CD14-positive monocyte (primary cell): ENCODE results near the gene MSH2. TPM values are rescaled to one million over a fixed set of nuclear protein-coding genes. Genes with fewer than 3 reads are reported as not detected.
"Not testable (repeated sequence)": the region's sequence is repeated elsewhere in the genome, so short reads cannot be mapped to it uniquely, and the experiment has no call there.

ENCODE experiments used
- DNase-seq, 3 donors: peaks; one replicate each; pipeline ENCODE4 v3.0.0-alpha.2; 2011 to 2022
- H2AFZ ChIP-seq: 2 replicates; pipeline ENCODE4 v1.6.0; 2012; ENCODE audit warnings: mild to moderate bottlenecking, low read depth, low read length, inconsistent platforms; ENCODE audit not compliant: insufficient read depth, poor library complexity, severe bottlenecking
- H3K27ac ChIP-seq, 2 donors: 1 replicate in 1 of 2; 2 replicates in 1 of 2; pipeline ENCODE4 v1.5.1; 2012 to 2013; ENCODE audit warnings: low read length in 2 of 2, control low read depth in 1 of 2, inconsistent platforms in 1 of 2, low read depth in 1 of 2, mild to moderate bottlenecking in 1 of 2
- H3K27me3 ChIP-seq, 2 donors: one replicate each; pipeline versions ENCODE4 v1.6.0 to v1.6.1; 2011 to 2013; ENCODE audit warnings: low read length in 2 of 2; ENCODE audit not compliant: control insufficient read depth in 2 of 2, insufficient read depth in 2 of 2
- H3K36me3 ChIP-seq, 2 donors: replicated peaks in 1 of 2; 1 replicate in 1 of 2; 2 replicates in 1 of 2; pipeline versions ENCODE4 v1.5.1 to v1.6.1; 2012 to 2013; ENCODE audit warnings: low read length in 2 of 2, control low read depth in 1 of 2, inconsistent platforms in 1 of 2, mild to moderate bottlenecking in 1 of 2; ENCODE audit not compliant: insufficient read depth in 2 of 2, control insufficient read depth in 1 of 2
- H3K4me1 ChIP-seq, 2 donors: 1 replicate in 1 of 2; 2 replicates in 1 of 2; pipeline versions ENCODE4 v1.5.1 to v1.6.1; 2012 to 2013; ENCODE audit warnings: low read length in 2 of 2, control low read depth in 1 of 2, inconsistent platforms in 1 of 2, mild to moderate bottlenecking in 1 of 2, moderate library complexity in 1 of 2; ENCODE audit not compliant: insufficient read depth in 2 of 2, control insufficient read depth in 1 of 2
- H3K4me2 ChIP-seq: replicated peaks from 2 replicates; pipeline ENCODE3; 2012; ENCODE audit warnings: low read length, moderate library complexity, mild to moderate bottlenecking; ENCODE audit not compliant: poor library complexity, severe bottlenecking; ENCODE audit errors: extremely low read depth
- H3K4me3 ChIP-seq, 3 experiments: fragments of 200-600 bp in 1 of 3; sonication (generic) in 1 of 3; replicated peaks in 1 of 3; 1 replicate in 2 of 3; 2 replicates in 1 of 3; pipeline ENCODE4 v1.5.1; 2011 to 2013; ENCODE audit warnings: low read length in 3 of 3, mild to moderate bottlenecking in 3 of 3, control low read depth in 2 of 3, low read depth in 2 of 3, inconsistent platforms in 1 of 3, moderate library complexity in 1 of 3
- H3K79me2 ChIP-seq: 2 replicates; pipeline ENCODE4 v1.6.0; 2012; ENCODE audit warnings: mild to moderate bottlenecking, control low read depth, inconsistent platforms, low read length, moderate library complexity; ENCODE audit not compliant: insufficient read depth
- H3K9ac ChIP-seq: 2 replicates; pipeline ENCODE4 v1.6.0; 2017; ENCODE audit warnings: low read length, mild to moderate bottlenecking; ENCODE audit not compliant: insufficient read depth, poor library complexity, severe bottlenecking
- H3K9me3 ChIP-seq, 2 donors: replicated peaks in 1 of 2; 1 replicate in 1 of 2; 2 replicates in 1 of 2; pipeline versions ENCODE4 v1.5.1 to v1.6.1; 2012 to 2013; ENCODE audit warnings: low read length in 2 of 2, control low read depth in 1 of 2; ENCODE audit not compliant: control insufficient read depth in 1 of 2, insufficient read depth in 1 of 2
- H4K20me1 ChIP-seq: 2 replicates; pipeline ENCODE4 v1.6.0; 2012; ENCODE audit warnings: mild to moderate bottlenecking, low read length, control low read depth, moderate library complexity; ENCODE audit not compliant: insufficient read depth
- H3K27ac Mint-ChIP-seq, 7 donors: one replicate each; pipeline ENCODE4 v1.8.0; 2020; ENCODE audit warnings: mild to moderate bottlenecking in 7 of 7, mixed read lengths in 7 of 7, moderate library complexity in 6 of 7, inconsistent platforms in 2 of 7
- H3K27me3 Mint-ChIP-seq, 3 donors: one replicate each; pipeline ENCODE4 v1.8.0; 2021 to 2022; ENCODE audit warnings: low read depth in 3 of 3, mild to moderate bottlenecking in 3 of 3, mixed read lengths in 3 of 3, moderate library complexity in 3 of 3, inconsistent platforms in 1 of 3
- H3K36me3 Mint-ChIP-seq, 2 donors: one replicate each; pipeline ENCODE4 v1.8.0; 2020; ENCODE audit warnings: mixed read lengths in 2 of 2, inconsistent platforms in 1 of 2, mild to moderate bottlenecking in 1 of 2
- H3K4me1 Mint-ChIP-seq: one replicate; pipeline ENCODE4 v1.8.0; 2020; ENCODE audit warnings: mild to moderate bottlenecking, mixed read lengths
- H3K4me3 Mint-ChIP-seq, 2 donors: one replicate each; pipeline ENCODE4 v1.8.0; 2020; ENCODE audit warnings: mild to moderate bottlenecking in 2 of 2, mixed read lengths in 2 of 2, moderate library complexity in 1 of 2
- H3K9me3 Mint-ChIP-seq, 7 donors: one replicate each; pipeline ENCODE4 v1.8.0; 2020 to 2022; ENCODE audit warnings: mixed read lengths in 7 of 7, mild to moderate bottlenecking in 6 of 7, moderate library complexity in 6 of 7, inconsistent platforms in 2 of 7
- CTCF ChIP-seq: fragments of 200-600 bp; IDR thresholded peaks from one replicate; pipeline ENCODE4 v1.8.0; 2022; ENCODE audit warnings: antibody characterized with exemption, mild to moderate bottlenecking
- WGBS: methylation state at CpG from one replicate; pipeline ENCODE4 v1.1.5; 2013; ENCODE audit warnings: missing lambda C conversion rate; ENCODE audit not compliant: insufficient coverage; 5-methylcytosine and 5-hydroxymethylcytosine counted together
- intact Hi-C, 2 donors: fragments of 100-400 bp; cut with micrococcal nuclease; formaldehyde crosslinking; loops; one replicate each; pipeline versions ENCODE4 v1.15.0 to v1.15.1; 2023
- polyA plus RNA-seq, 3 donors: library from polyadenylated mRNA; depleted of rRNA in 1 of 3; unstranded in 2 of 3; stranded (reverse) in 1 of 3; fragments of 300-500 nt in 2 of 3; fragments of >200 nt in 1 of 3; fragmentation: Illumina TruSeq in 2 of 3; gene quantifications; 1 replicate in 2 of 3; 2 replicates in 1 of 3; pipeline ENCODE4 v1.2.3, GENCODE V29; 2012 to 2021

Gene MSH2
- polyA plus RNA-seq, 3 donors, result 1.5 to 2.8 (median 2.0) TPM

DNA sequence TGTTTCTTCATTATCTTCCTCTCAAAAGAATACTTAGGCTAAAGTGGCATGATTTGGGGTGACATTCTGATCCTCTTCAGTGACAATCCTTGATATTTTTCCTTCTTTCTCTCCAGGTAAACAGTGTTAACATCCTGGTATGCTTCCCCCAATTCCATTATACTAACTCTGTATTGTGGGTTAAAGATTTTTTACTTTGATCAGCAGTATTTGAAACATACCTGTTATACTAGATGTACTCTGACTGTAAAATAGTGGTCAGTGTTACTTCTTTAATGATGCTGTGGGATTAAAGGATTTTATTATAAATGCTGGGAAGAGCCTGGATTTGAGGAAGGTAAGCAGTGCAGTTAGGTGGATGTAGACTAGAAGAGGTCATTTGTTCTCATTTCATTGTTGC lies 48.8 kb downstream of the MSH2 start:
- no peak for TF ChIP-seq CTCF
- DNase-seq, result no peak
- no peak overlapping the region for H3K27ac ChIP-seq
- H3K27me3 Mint-ChIP-seq, result no peaks in the 10 kb centered on the region
- H3K9ac ChIP-seq, result no peak overlapping the region
- peaks cover 0 to 5% (median 0%) of the 10 kb centered on the region in 7 donors for H3K9me3 Mint-ChIP-seq
- no peak overlapping the region for H3K4me3 Mint-ChIP-seq
- H3K36me3 Mint-ChIP-seq, result peaks cover 26 to 46% of the 10 kb centered on the region in 2 donors
- no peak overlapping the region for H3K27ac Mint-ChIP-seq
- no peak overlapping the region for H2AFZ ChIP-seq
- H3K36me3 ChIP-seq, result peaks cover 2 to 18% of the 10 kb centered on the region in 2 donors
- H3K4me1 ChIP-seq, result peaks cover 2 to 3% of the 10 kb centered on the region in 2 donors
- H3K4me3 ChIP-seq, result no peak overlapping the region
- no peaks in the 10 kb centered on the region for H3K9me3 ChIP-seq
- peaks cover 3% of the 10 kb centered on the region for H3K4me1 Mint-ChIP-seq
- intact Hi-C loops, result no loop called here
- H3K79me2 ChIP-seq, result no peaks in the 10 kb centered on the region
- no peaks in the 10 kb centered on the region for H4K20me1 ChIP-seq
- H3K27me3 ChIP-seq, result no peaks in the 10 kb centered on the region
- no peak overlapping the region for H3K4me2 ChIP-seq

- H3K4me3 ChIP-seq, result no peak overlapping the region
- WGBS, result no CpG with 5 or more reads among the region's 2 CpGs
- Mint-ChIP-seq H3K4me3 (no peak overlapping the region), H3K36me3 (peaks cover 26 to 40% of the 10 kb centered on the region in 2 donors), H3K9me3 (peaks cover 0 to 5% (median 0%) of the 10 kb centered on the region in 7 donors), H3K27me3 (no peaks in the 10 kb centered on the region), H3K27ac (no peak overlapping the region), H3K4me1 (peaks cover 13% of the 10 kb centered on the region)
- peaks cover 12 to 13% of the 10 kb centered on the region in 2 donors for H3K4me1 ChIP-seq
- intact Hi-C loops, result no loop called here
- no peak for DNase-seq
- H3K27ac ChIP-seq, result no peak overlapping the region
- H3K27me3 ChIP-seq, result no peaks in the 10 kb centered on the region
- H3K9ac ChIP-seq, result no peak overlapping the region
- no peaks in the 10 kb centered on the region for H4K20me1 ChIP-seq
- no peaks in the 10 kb centered on the region for H3K9me3 ChIP-seq
- H3K79me2 ChIP-seq, result no peaks in the 10 kb centered on the region
- no peak overlapping the region for H2AFZ ChIP-seq
- TF ChIP-seq CTCF, result no peak
- peaks cover 2 to 14% of the 10 kb centered on the region in 2 donors for H3K36me3 ChIP-seq
- no peak overlapping the region for H3K4me2 ChIP-seq
These were observed 49.8 kb downstream of the MSH2 start for GRCh38 chr2:47452761-47453160.

DNA sequence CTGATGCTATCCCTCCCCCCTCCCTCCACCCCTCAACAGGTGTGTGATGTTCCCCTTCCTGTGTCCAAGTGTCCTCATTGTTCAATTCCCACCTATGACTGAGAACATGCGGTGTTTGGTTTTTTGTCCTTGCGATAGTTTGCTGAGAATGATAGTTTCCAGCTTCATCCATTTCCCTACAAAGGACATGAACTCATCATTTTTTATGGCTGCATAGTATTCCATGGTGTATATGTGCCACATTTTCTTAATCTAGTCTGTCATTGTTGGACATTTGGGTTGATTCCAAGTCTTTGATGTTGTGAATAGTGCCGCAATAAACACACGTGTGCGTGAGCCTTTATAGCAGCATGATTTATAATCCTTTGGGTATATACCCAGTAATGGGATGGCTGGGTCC lies 51.9 kb downstream of the MSH2 start:
- H3K4me2 ChIP-seq, H3K27ac ChIP-seq, H4K20me1 ChIP-seq, intact Hi-C loops, H3K4me3 Mint-ChIP-seq, H3K27ac Mint-ChIP-seq, H3K9me3 Mint-ChIP-seq, H3K9ac ChIP-seq, H3K36me3 ChIP-seq, H3K9me3 ChIP-seq, H3K79me2 ChIP-seq, DNase-seq, H3K4me3 ChIP-seq, H3K27me3 Mint-ChIP-seq, H2AFZ ChIP-seq, H3K27me3 ChIP-seq: not testable (repeated sequence)
- Mint-ChIP-seq H3K4me1 (peaks cover 24% of the 10 kb centered on the region), H3K36me3 (peaks cover 13 to 28% of the 10 kb centered on the region in 2 donors)
- WGBS, result 100% methylated on average over 1 of the region's 5 CpGs
- peaks cover 12 to 18% of the 10 kb centered on the region in 2 donors for H3K4me1 ChIP-seq
